ENCODE data around the gene SUB1.

SUB1 gene

DNA sequence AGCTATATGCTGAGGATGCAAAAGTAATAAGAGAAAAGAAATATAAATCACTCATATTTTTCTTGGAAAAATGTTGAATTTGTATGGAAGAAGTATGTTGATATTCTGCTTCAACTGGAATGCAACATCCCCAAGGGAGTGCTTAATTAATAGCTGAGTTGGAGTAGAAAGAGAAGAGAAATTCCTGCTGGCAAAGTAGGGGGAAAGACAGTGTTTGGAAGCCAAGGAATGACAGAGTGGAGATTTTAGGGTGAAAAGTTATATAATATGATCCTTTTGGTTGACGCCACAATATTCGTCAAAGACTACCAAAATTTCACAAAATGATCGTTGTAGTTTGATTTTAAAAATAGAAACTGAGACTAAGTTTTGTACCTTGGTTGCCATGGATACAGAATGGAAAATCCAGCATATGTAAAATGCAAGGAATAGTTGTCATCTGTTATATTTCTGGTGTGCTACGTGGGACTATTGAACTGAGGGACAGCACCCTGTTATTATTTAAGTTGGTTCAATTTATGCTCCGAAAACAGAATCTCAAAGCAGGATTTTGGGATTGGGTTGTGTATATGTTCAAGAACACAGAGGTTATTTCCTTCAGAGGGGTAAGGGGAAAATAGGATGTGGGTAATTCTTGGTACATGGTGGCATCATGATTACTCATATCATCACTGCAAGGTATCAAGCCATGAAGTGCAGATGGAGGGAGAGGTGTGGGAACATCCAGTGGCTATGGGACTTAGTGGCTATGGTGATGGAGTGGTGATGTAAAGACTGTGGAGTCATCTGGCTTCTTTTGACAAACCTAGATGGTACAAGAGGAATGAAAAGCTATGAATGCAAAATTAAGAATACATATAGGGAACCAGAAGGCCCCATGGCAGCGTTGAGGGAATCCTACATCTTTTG is 61.0 kb downstream of the SUB1 start:
- no peak for DNase-seq

DNA sequence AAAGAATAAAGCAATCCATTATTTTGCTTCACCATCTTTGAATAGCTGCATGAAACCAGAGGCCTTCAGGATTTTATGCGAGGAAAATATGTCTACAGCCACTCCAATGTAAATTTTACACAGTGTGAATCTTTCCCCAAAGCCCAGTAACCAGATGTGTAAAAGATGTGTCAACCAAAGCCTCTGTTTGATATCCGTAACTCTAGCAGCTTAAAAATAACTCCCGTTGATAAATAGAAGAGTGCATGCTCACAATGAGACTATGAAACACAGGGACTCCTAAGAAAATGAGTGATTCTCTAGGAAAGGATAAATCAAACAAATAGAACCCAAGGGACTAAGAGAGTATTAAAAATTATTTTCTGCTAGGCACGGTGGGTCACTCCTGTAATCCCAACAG is 65.7 kb downstream of the SUB1 start:
- DNase-seq = no peak

DNA sequence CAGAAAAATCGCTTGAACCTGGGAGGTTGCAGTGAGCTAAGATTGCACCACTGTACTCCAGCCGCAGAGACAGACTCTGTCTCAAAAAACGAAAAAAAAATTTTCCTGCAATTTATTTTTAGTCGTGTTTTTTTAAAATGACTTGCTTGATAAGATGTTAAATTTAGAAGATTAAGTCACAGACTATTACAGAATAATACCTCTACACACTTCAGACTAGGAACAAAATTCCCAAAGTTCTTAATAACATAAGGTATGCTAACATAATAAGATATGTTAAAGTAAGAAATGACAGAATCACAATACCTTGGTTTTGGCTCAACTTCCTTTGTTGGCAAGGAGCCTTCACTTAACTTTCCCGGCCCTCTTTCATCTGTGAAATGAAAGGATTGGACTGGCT is 66.3 kb downstream of the SUB1 start:
- no peak for DNase-seq
